ENCODE data around the gene LMO1. TPM values are rescaled to one million over a fixed set of nuclear protein-coding genes. Genes with fewer than 3 reads are reported as not detected.

LMO1 gene
- polyA plus RNA-seq, 1 of the 3 experiments (the other 2 are of a cell fraction), result 0.12 TPM

- H3F3A ChIP-seq (replicated peaks; ENCODE audit: insufficient read depth), result no peaks in the 10 kb centered on the region
- no peak overlapping the region for H2AFZ ChIP-seq (ENCODE audit: low read depth)
- ChIA-PET CTCF (interaction anchor here (1.2 to 1.3 kb wide), 2 partner anchors 10 to 367 kb away, joined by 3 read pairs; no protein-coding TSS in a partner anchor), POLR2A (no interaction called here)
- no peaks in the 10 kb centered on the region for H3K9me3 ChIP-seq
- no peak for DNase-seq
- no peaks in the 10 kb centered on the region for H3K79me2 ChIP-seq (ENCODE audit: insufficient read depth)
- no peak overlapping the region for H3K4me3 ChIP-seq (ENCODE audit: low read depth in 2 of 2, low read length in 1 of 2)
- 40% methylated on average over 2 of the region's 2 CpGs for WGBS (ENCODE audit: low lambda C conversion rate)
- no peaks in the 10 kb centered on the region; the same call in 1 of the 2 replicates for H3K27me3 ChIP-seq (ENCODE audit: insufficient read depth)
- no peaks in the 10 kb centered on the region for H4K20me1 ChIP-seq (ENCODE audit: insufficient read depth)
- no peak overlapping the region for H3K27ac ChIP-seq (ENCODE audit: low read depth in 2 of 2, low read length in 1 of 2)
- no peaks in the 10 kb centered on the region for H3K9me2 ChIP-seq
- H3K4me1 ChIP-seq (ENCODE audit: control insufficient read depth in 1 of 2, insufficient read depth in 2 of 2, low read depth in 1 of 2, low read length in 1 of 2), result no peaks in the 10 kb centered on the region; a peak in 1 of 4 replicates
- H3K9ac ChIP-seq, result no peak overlapping the region
- no peaks in the 10 kb centered on the region for H3K36me3 ChIP-seq (replicated peaks in 1 of 2; ENCODE audit: control insufficient read depth in 1 of 2, insufficient read depth in 2 of 2, low read length in 1 of 2)
- TF ChIP-seq GATA2 (CRISPR knock-in tag; IDR thresholded peaks at IDR 0.05) (no peak), USF2 (IDR thresholded peaks at IDR 0.05; ENCODE audit: borderline replicate concordance, low read depth, low read length) (no peak), TCF12 (IDR thresholded peaks at IDR 0.05) (no peak), REST (IDR thresholded peaks at IDR 0.05; ENCODE audit: low read depth, low read length) (no peak), MEF2A (IDR thresholded peaks at IDR 0.05; ENCODE audit: borderline replicate concordance, low read depth) (no peak), NRF1 (IDR thresholded peaks at IDR 0.05; ENCODE audit: low read depth, low read length) (no peak), CTCF (IDR thresholded peaks at IDR 0.05) (no peak), NFIC (IDR thresholded peaks at IDR 0.05; ENCODE audit: borderline replicate concordance) (no peak), YY1 (IDR thresholded peaks at IDR 0.05; ENCODE audit: low read depth) (no peak), ELF1 (IDR thresholded peaks at IDR 0.05) (no peak), EP300 (IDR thresholded peaks at IDR 0.05; ENCODE audit: borderline replicate concordance in 1 of 2, low read depth in 1 of 2, low read length in 1 of 2) (no peak), GABPA (IDR thresholded peaks at IDR 0.05; ENCODE audit: low read depth) (no peak), FOXJ3 (CRISPR knock-in tag; IDR thresholded peaks at IDR 0.05) (no peak), PBX3 (IDR thresholded peaks at IDR 0.05) (no peak), ZBTB33 (IDR thresholded peaks at IDR 0.05; ENCODE audit: borderline replicate concordance, low read depth) (no peak), POLR2AphosphoS5 (IDR thresholded peaks at IDR 0.05; ENCODE audit: low read depth, low read length) (no peak)
- no peak overlapping the region for H3K4me2 ChIP-seq
Observed at GRCh38 chr11:8199676-8200075, 64.0 kb downstream of the LMO1 start.
